ENCODE measurements around the gene GMIP.
A peak's percentile ranks its signal among the peaks of the same experiment; 100 is the strongest.

The GMIP gene

GRCh38 chr19:19659646-19660245, 16.3 kb upstream of the GMIP start:
- peak; percentile 4 for DNase-seq

- DNase-seq: peak; percentile 7
These were observed 13.9 kb upstream of the GMIP start for GRCh38 chr19:19657397-19657783.

DNA sequence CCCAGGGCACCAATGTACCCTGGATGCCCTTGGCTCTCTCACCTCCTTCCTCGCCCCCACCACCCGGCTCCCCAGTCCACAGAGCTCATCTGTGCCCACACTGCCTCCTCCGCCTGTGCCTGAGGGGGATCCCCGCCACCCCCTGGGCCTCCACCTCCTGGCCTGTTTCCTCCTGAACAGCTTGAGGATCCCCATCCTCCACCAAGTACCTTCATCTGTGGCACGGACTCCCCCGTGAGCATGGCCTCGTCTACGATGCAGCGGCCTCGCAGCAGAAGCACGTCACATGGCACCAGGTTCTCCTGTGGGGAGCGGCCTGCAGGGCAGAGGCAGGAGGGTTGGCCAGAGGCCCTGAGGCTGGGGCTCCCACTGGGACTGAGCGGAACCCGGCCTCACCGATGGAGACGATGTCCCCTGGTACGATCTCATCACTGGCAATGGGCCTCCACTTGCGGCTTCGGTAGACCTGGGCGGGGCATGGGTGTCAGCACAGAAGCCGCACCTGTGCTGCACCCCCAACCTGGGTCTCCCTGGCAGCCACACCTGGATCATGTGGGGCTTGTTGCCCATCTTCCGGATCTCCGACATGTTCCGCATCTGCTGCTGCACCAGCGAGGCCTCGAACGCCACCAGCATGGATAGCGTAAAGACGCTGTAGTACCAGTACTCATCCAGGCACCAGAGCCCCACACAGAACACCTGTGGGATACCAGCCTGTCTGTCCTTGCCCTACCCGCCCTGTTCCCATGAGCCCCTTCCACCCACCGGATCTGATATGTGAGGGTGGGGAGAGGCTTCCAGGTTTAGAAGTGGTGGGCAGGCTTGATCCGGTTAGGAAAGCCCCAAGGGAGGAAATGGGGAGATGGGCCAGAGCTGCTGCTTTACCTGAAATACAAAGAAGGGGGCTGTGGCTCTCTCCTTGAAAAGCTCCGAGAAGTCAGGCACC, 13.3 kb upstream of the GMIP start:
- DNase-seq: peak; percentile 8

DNA sequence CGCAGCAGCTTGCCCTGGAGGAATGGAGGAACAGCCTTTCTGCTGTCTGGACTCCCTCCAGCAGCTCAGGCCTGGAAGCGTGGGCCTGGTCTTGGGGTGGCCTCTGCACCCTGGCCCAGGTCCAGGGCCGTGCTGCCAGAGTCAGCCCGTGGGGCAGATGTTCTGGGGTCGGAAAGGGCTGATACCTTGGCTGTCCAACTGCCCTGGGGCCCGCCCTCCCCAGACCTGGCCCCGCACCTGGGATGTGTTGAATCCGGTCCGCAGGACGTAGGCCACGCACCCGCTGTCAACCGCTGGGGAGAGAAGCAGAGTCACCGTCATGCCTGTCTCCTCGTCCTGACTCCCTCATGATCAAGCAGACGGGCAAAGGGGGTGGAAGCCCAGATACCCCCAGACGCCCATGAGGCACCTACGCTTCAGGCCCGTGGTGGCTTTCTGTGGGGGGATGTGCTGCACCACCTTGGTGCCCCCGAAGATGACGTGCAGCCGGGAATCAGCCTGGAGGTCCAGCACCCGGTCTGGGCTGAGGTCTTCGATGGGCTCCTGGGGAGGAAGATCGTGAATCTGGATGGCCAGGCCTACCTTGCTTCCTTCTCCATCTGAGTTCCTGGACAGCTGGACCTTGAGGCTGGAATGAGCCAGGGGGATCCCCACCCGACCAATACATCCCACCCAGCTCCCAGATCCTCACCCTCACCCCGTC, 12.3 kb upstream of the GMIP start:
- peak; percentile 8 for DNase-seq

- peak; percentile 18 for DNase-seq
These were observed 11.7 kb upstream of the GMIP start for GRCh38 chr19:19655051-19655594.

- DNase-seq: no peak
These were observed 11.0 kb upstream of the GMIP start for GRCh38 chr19:19654441-19654840.

DNA sequence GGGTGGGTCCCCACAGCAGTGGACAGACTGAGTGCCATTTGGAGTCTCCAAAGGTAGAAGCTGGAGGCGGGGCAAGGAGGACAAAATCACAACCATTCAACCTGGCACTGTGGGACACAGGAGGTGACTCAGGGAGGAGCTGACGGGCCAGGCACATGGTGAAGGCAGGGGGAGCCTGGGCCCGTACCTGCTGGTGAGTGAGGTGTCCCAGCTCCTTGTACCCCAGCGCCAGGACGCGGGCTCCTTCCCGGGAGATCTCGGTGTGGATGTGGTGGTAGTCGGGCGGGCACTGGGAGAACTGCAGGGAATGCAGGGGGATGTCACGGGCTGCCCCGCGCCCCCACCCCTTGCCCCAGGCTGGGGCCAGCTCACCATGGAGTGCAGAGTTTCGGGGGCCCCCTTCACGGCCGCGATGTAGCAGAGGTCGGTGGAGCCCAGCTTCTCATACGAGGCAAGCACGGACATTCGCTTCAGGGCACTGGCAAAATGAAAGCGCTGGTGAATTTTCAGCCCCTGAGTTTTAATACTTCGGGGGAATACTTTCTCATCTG, 10.2 kb upstream of the GMIP start:
- no peak for DNase-seq

DNA sequence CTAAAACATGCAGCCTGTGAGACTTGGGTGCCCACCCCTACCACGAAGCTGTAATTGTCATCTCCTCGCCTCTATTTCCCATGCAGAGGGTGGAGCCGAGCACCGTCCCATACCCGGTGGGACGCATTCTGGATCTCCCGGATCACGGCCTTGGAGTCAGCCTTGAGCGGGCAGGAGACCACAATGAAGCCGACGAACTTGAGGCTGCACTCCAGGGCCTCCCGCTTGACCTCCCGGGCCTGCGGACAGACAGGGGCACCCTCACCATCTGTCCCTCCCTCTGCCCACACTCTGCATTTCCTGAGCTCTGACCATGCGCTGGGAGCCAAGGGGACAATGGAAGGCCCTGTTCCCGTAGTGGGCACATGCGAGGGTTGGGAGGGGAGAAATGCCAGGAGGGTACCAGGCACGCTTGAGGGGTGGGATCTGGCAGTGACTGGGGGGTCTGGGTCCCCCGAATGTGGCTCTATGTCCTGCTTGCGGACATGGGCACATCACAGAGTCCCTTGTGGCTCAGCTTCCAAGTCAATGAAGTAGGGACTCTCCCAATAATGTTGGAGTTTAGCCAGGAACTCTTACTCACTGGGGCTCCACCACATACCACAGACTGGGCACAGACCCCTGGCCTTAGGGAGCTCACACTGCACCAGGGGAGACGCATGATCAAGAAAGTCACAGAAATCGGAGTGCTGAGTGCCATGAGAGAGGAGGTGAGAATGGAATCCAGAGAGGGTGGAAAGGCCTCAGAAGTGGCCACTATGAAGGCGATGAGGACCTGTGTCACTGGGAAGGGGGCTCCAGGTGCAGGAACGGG, 9.2 kb upstream of the GMIP start:
- DNase-seq: peak; percentile 24

- DNase-seq: peak; percentile 15
These were observed 7.6 kb upstream of the GMIP start for GRCh38 chr19:19651076-19651475.

GRCh38 chr19:19650331-19650730, 6.9 kb upstream of the GMIP start:
- DNase-seq: peak; percentile 17

GRCh38 chr19:19649580-19649995, 6.1 kb upstream of the GMIP start:
- peak; percentile 18 for DNase-seq

- no peak for DNase-seq
These were observed 5.7 kb upstream of the GMIP start for GRCh38 chr19:19649155-19649554.

DNA sequence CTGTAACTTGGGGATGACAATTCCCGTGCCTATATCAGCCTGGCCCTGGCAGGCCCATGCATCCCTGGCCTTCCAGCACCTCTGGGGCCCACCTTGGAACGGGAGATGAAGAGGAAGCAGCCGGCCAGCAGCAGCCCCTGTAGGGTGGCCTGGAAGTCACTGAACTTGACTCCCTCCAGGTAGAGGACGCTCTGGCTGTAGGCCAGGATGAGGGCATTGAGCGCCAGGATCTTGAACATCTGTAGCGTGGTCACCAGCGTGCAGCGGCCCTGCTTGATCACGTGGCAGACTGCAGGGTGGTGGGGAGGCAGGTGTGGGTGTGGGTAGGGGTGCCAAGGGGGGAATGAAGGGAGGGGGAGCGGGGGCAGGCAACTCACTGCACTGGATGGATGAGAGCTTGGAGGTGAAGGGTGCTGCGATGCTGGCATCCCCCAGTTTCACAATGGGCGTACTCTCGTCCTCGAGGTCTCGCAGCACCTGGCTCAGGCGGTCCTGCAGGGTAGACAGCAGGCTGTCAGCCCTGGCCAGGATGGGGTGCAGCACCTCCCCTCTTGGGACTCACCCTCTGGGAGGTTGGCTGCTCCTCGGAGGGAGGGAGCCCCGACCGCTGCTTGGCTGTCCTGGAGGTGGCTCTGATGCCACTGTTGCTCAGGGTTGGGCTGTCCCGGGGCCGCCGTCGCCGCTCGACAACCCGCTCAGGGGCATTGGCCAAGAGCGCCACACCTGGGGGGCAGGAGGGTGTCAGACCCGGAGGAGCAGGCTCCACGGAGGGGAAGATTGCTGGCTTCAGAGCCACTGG, 3.8 kb upstream of the GMIP start:
- no peak for DNase-seq

- DNase-seq: no peak
These were observed 1.9 kb upstream of the GMIP start for GRCh38 chr19:19645233-19645870.

DNA sequence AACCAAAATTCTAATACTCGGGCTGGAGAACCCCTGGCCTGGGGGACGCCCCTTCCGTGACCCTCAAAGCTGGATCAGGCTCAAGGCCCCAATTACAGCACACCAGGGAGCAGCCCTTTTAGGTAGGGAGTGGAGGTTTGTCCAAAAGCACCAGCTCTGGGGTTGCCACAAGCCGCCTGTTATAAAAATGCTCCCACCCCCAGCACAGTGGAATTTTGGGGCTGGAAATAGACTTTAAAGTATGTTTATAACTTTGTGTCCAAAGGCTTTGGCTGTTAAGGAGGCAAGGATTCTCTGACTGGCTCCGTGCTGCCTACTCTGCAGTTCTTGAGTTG, 564 bp upstream of the GMIP start:
- no peak for DNase-seq

GRCh38 chr19:19642506-19643157, 825 bp downstream of the GMIP start:
- peak; percentile 75 for DNase-seq

GRCh38 chr19:19637523-19638251, 5.8 kb downstream of the GMIP start:
- DNase-seq: no peak

DNA sequence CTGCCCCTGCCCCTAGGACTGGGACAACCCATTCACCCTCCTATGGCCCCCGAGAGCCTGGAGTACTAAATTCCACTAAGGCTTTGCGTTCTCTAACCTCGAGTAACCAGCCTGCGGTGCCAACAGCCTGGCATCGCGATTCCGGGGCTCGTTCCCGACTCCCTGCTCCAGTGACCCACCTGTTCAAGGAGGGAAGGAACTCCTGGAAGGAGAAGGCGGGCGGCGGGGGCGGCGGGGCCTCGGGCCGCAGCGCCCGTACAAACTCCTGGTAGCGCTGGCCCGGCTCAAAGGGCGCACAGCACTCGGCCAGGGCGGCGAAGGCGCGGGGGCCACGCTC, 6.3 kb downstream of the GMIP start:
- DNase-seq: no peak

DNA sequence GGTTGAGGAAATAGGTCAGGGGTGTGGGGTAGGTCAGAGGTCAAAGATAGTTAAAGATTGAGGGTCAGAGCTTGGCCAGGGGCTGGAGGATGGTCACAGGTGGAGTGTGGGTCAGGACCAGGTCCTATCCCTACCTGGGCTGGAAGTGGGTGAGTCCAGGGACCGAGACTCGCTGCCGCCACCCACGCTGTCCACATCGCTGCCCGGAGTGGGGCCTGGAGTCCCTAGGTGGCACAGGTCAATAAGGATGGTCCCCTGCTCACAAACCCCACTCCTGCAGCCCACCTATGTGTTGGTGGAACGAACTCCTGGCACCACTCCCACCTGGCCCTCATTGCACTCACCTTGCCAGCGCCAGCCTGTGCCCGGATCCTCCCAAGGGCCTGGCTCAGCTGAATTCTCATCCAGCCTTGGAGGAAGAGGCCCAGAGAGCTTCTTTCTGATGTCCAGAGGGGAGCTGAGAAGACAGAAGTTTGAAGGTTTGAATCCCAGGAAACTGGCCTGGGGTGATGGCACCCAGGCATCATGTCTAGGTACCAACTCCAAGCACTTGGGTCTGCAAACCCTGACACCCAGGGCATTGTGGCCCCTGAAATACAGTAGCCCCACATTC, 6.8 kb downstream of the GMIP start:
- no peak for DNase-seq
